Mesenchymal stem cell (in vitro differentiated cells and primary cell): ENCODE data around the gene PARP9. TPM values are rescaled to one million over a fixed set of nuclear protein-coding genes. Genes with fewer than 3 reads are reported as not detected.

Source experiments
- DNase-seq: peaks from one replicate; pipeline ENCODE4 v3.0.0-alpha.2; 2013
- H2AFZ ChIP-seq: one replicate; pipeline ENCODE4 v1.6.1; 2013; ENCODE audit warnings: low read depth, mild to moderate bottlenecking, control low read depth, inconsistent platforms, low read length, moderate library complexity
- H2AK5ac ChIP-seq: 2 replicates; pipeline ENCODE4 v1.6.1; 2013; ENCODE audit warnings: low read length, moderate library complexity, mild to moderate bottlenecking, inconsistent platforms; ENCODE audit not compliant: severe bottlenecking
- H2BK120ac ChIP-seq: one replicate; pipeline ENCODE4 v1.6.1; 2013; ENCODE audit warnings: low read depth, mild to moderate bottlenecking, inconsistent platforms, low read length, moderate library complexity
- H2BK12ac ChIP-seq, 2 experiments: one replicate each; pipeline ENCODE4 v1.6.1; 2013; ENCODE audit warnings: inconsistent platforms in 2 of 2, low read length in 2 of 2, mild to moderate bottlenecking in 2 of 2, moderate library complexity in 2 of 2, control low read depth in 1 of 2
- H2BK15ac ChIP-seq: one replicate; pipeline ENCODE4 v1.6.1; 2013; ENCODE audit warnings: mild to moderate bottlenecking, low read depth, inconsistent platforms; ENCODE audit not compliant: poor library complexity, severe bottlenecking
- H2BK5ac ChIP-seq: 2 replicates; pipeline ENCODE4 v1.6.1; 2013; ENCODE audit warnings: low read depth, mild to moderate bottlenecking, low read length, control low read depth, inconsistent platforms; ENCODE audit not compliant: poor library complexity, severe bottlenecking
- H3K14ac ChIP-seq, 2 experiments: one replicate each; pipeline ENCODE4 v1.6.1; 2013; ENCODE audit warnings: inconsistent platforms in 2 of 2, low read length in 2 of 2, control low read depth in 1 of 2, mild to moderate bottlenecking in 1 of 2, moderate library complexity in 1 of 2
- H3K18ac ChIP-seq, 2 experiments: one replicate each; pipeline ENCODE4 v1.6.1; 2013; ENCODE audit warnings: inconsistent platforms in 2 of 2, low read length in 2 of 2, control low read depth in 1 of 2, low read depth in 1 of 2, mild to moderate bottlenecking in 1 of 2
- H3K23ac ChIP-seq, 2 experiments: one replicate each; pipeline ENCODE4 v1.6.1; 2013; ENCODE audit warnings: inconsistent platforms in 2 of 2, low read length in 2 of 2, mild to moderate bottlenecking in 2 of 2, moderate library complexity in 2 of 2, control low read depth in 1 of 2
- H3K27ac ChIP-seq: 2 replicates; pipeline ENCODE4 v1.5.1; 2013; ENCODE audit warnings: mild to moderate bottlenecking, moderate library complexity, low read length, control low read depth, inconsistent platforms; ENCODE audit not compliant: poor library complexity, severe bottlenecking
- H3K27me3 ChIP-seq, 2 experiments: 2 replicates each; pipeline versions ENCODE4 v1.6.1 to v1.7.0; 2013; ENCODE audit warnings: low read length in 2 of 2, mild to moderate bottlenecking in 2 of 2, moderate library complexity in 2 of 2, control low read depth in 1 of 2, inconsistent platforms in 1 of 2; ENCODE audit not compliant: control insufficient read depth in 1 of 2, insufficient read depth in 1 of 2
- H3K36me3 ChIP-seq, 2 experiments: 2 replicates each; pipeline versions ENCODE4 v1.6.1 to v1.7.0; 2013; ENCODE audit warnings: low read length in 2 of 2, control low read depth in 1 of 2, inconsistent platforms in 1 of 2, low read depth in 1 of 2, mild to moderate bottlenecking in 1 of 2; ENCODE audit not compliant: insufficient read depth in 2 of 2, control insufficient read depth in 1 of 2
- H3K4ac ChIP-seq, 2 experiments: one replicate each; pipeline ENCODE4 v1.6.1; 2013; ENCODE audit warnings: inconsistent platforms in 2 of 2, low read length in 2 of 2, mild to moderate bottlenecking in 2 of 2, moderate library complexity in 2 of 2, control low read depth in 1 of 2, low read depth in 1 of 2
- H3K4me1 ChIP-seq: 2 replicates; pipeline ENCODE4 v1.6.1; 2013; ENCODE audit warnings: low read depth, low read length, control low read depth; ENCODE audit not compliant: control insufficient read depth, insufficient read depth
- H3K4me2 ChIP-seq: 2 replicates; pipeline ENCODE4 v1.6.1; 2013; ENCODE audit warnings: low read length, mild to moderate bottlenecking, inconsistent platforms; ENCODE audit not compliant: poor library complexity, severe bottlenecking
- H3K4me3 ChIP-seq, 2 experiments: 2 replicates each; pipeline versions ENCODE4 v1.5.1 to v1.7.0; 2013; ENCODE audit warnings: low read length in 2 of 2, mild to moderate bottlenecking in 2 of 2, control low read depth in 1 of 2, low read depth in 1 of 2; ENCODE audit not compliant: insufficient read depth in 1 of 2
- H3K79me1 ChIP-seq: replicated peaks from 2 replicates; pipeline ENCODE4 v1.6.1; 2013; ENCODE audit warnings: mild to moderate bottlenecking, control low read depth, low read length, inconsistent platforms; ENCODE audit not compliant: poor library complexity, severe bottlenecking
- H3K9ac ChIP-seq: 2 replicates; pipeline ENCODE4 v1.7.0; 2013; ENCODE audit warnings: mild to moderate bottlenecking, low read length, moderate library complexity
- H3K9me3 ChIP-seq: 2 replicates; pipeline ENCODE4 v1.7.0; 2013; ENCODE audit warnings: mild to moderate bottlenecking, low read length; ENCODE audit not compliant: control insufficient read depth
- H4K8ac ChIP-seq: one replicate; pipeline ENCODE4 v1.6.1; 2013; ENCODE audit warnings: inconsistent platforms, mild to moderate bottlenecking, low read length, moderate library complexity
- H4K91ac ChIP-seq: one replicate; pipeline ENCODE4 v1.6.1; 2013; ENCODE audit warnings: mild to moderate bottlenecking, low read length, inconsistent platforms
- WGBS: methylation state at CpG from one replicate; pipeline ENCODE4 v1.1.7; 2013; ENCODE audit warnings: mixed read lengths; 5-methylcytosine and 5-hydroxymethylcytosine counted together
- small RNA-seq: library from polyadenylated mRNA; stranded (forward); fragments of <200 nt; extraction: miRNeasy Mini kit (QIAGEN cat#:217004); gene quantifications from one replicate; pipeline ENCODE3, GENCODE V24; 2013; ENCODE audit warnings: low read depth

Gene PARP9

GRCh38 chr3:122481390-122481789 is 82.7 kb downstream of the PARP9 start:
- no peak overlapping the region for H3K27ac ChIP-seq
- no peak overlapping the region for H2BK15ac ChIP-seq
- H3K4me1 ChIP-seq, result peaks cover 8% of the 10 kb centered on the region
- H3K9me3 ChIP-seq, result no peaks in the 10 kb centered on the region
- H3K36me3 ChIP-seq, result peaks cover 0 to 4% of the 10 kb centered on the region in 2 experiments
- H2BK120ac ChIP-seq, result no peak overlapping the region
- no peak overlapping the region for H2AK5ac ChIP-seq
- no peak overlapping the region for H3K4me2 ChIP-seq
- DNase-seq, result no peak
- H3K14ac ChIP-seq, result no peak overlapping the region
- no peak overlapping the region for H3K4me3 ChIP-seq
- H2BK12ac ChIP-seq, result no peak overlapping the region
- H2BK5ac ChIP-seq, result no peak overlapping the region
- no peak overlapping the region for H3K18ac ChIP-seq
- H3K27me3 ChIP-seq, result no peaks in the 10 kb centered on the region
- peaks cover 2% of the 10 kb centered on the region for H3K79me1 ChIP-seq
- no peak overlapping the region for H3K4ac ChIP-seq
- no peak overlapping the region for H2AFZ ChIP-seq
- 100% methylated on average over 1 of the region's 3 CpGs for WGBS
- no peak overlapping the region for H3K9ac ChIP-seq
- H4K91ac ChIP-seq, result no peak overlapping the region
- no peak overlapping the region for H4K8ac ChIP-seq
- H3K23ac ChIP-seq, result no peak overlapping the region

Small RNAs within 50 kb of the gene (small RNA-seq; reads per million reads assigned to genes)
- gene AC096861.1, result not detected
